Parathyroid adenoma (tissue), 2 donors: ENCODE results near the gene PLEKHJ1.

ENCODE experiments used
- H2AFZ ChIP-seq: fragments of 300-600 bp; sonication (generic); one replicate; pipeline ENCODE4 v1.7.0; 2017; ENCODE audit warnings: antibody characterized with exemption, mild to moderate bottlenecking
- H3K27ac ChIP-seq: fragments of 300-600 bp; sonication (generic); one replicate; pipeline ENCODE4 v1.7.0; 2017
- H3K27me3 ChIP-seq: fragments of 300-600 bp; sonication (generic); one replicate; pipeline ENCODE4 v1.7.0; 2017; ENCODE audit warnings: low read length; ENCODE audit not compliant: control insufficient read depth, insufficient read depth
- H3K36me3 ChIP-seq: fragments of 300-600 bp; sonication (generic); one replicate; pipeline ENCODE4 v1.7.0; 2017; ENCODE audit warnings: low read length; ENCODE audit not compliant: control insufficient read depth, insufficient read depth
- H3K4me1 ChIP-seq: fragments of 300-600 bp; sonication (generic); one replicate; pipeline ENCODE4 v1.7.0; 2017; ENCODE audit warnings: control low read depth
- H3K4me2 ChIP-seq: fragments of 300-600 bp; sonication (generic); one replicate; pipeline ENCODE4 v1.7.0; 2017; ENCODE audit warnings: low read length
- H3K4me3 ChIP-seq: fragments of 300-600 bp; sonication (generic); one replicate; pipeline ENCODE4 v1.7.0; 2017; ENCODE audit warnings: low read depth, low read length
- H3K79me2 ChIP-seq: fragments of 300-600 bp; sonication (generic); one replicate; pipeline ENCODE4 v1.7.0; 2017; ENCODE audit warnings: control low read depth
- H3K9ac ChIP-seq: fragments of 300-600 bp; sonication (generic); one replicate; pipeline ENCODE4 v1.7.0; 2017; ENCODE audit warnings: mild to moderate bottlenecking
- H3K9me3 ChIP-seq: fragments of 300-600 bp; sonication (generic); one replicate; pipeline ENCODE4 v1.7.0; 2017; ENCODE audit warnings: low read length; ENCODE audit not compliant: control insufficient read depth
- TF ChIP-seq, protein P1 (sequence below): fragments of 300-600 bp; sonication (generic); IDR thresholded peaks from one replicate; pipeline ENCODE4 v1.7.0; 2017; ENCODE audit warnings: antibody characterized with exemption, mild to moderate bottlenecking
- donor health status: primary hyperparathyroidism.

PLEKHJ1 gene

GRCh38 chr19:2230033-2230531 is 6.0 kb downstream of the PLEKHJ1 start:
- TF ChIP-seq, protein P1, sequence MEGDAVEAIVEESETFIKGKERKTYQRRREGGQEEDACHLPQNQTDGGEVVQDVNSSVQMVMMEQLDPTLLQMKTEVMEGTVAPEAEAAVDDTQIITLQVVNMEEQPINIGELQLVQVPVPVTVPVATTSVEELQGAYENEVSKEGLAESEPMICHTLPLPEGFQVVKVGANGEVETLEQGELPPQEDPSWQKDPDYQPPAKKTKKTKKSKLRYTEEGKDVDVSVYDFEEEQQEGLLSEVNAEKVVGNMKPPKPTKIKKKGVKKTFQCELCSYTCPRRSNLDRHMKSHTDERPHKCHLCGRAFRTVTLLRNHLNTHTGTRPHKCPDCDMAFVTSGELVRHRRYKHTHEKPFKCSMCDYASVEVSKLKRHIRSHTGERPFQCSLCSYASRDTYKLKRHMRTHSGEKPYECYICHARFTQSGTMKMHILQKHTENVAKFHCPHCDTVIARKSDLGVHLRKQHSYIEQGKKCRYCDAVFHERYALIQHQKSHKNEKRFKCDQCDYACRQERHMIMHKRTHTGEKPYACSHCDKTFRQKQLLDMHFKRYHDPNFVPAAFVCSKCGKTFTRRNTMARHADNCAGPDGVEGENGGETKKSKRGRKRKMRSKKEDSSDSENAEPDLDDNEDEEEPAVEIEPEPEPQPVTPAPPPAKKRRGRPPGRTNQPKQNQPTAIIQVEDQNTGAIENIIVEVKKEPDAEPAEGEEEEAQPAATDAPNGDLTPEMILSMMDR, result no peak
- Histone ChIP-seq H3K27me3 (no peaks in the 10 kb centered on the region), H3K9ac (no peak overlapping the region), H3K4me1 (no peaks in the 10 kb centered on the region), H3K27ac (no peak overlapping the region), H3K4me2 (no peak overlapping the region), H3K9me3 (no peaks in the 10 kb centered on the region), H2AFZ (no peak overlapping the region), H3K36me3 (no peaks in the 10 kb centered on the region), H3K4me3 (no peak overlapping the region), H3K79me2 (peaks cover 8% of the 10 kb centered on the region)

DNA sequence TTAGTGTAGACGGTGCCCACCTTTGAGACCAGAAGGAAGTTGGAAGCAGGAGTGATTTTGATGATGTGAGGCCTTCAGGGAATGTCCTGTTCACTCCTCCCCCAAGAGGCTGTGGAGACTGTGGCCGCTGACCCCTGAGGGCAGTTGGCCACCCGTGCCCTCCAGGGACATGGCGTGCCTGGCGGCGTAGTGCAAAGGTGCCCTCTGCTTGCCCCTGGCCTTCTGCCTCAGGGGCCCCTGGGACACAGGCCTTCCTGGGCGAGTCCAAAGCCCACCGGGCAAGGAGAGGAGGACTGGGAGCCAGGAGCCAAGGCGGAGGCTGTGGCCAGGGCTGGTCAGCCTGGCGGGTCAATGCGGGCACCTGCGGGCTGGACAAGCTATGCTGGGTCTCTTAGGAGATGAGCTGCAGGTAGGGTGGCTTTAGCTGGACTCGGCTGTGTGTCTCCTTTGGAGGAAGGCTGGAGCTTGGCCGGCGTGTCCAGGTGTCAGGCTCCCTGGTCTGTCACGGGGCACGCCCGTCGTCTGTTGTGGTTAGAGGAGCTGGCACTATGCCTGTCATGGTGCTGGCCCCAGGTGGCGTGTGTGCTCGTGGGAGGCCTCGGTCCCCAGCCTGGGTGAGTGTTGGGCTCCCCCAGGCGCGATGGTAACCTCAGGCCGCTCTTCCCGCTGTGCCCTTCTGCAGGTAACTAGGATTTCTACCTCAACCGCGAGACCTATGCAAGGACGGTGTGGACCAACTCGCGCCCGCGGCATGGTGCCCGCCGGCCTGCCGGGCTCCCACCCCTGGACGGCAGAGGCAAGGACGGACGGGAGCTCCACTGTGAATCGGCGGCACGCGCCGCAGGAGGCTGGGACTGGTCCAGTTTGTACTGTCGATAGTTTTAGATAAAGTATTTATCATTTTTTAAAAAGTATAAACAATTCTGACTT is 6.8 kb downstream of the PLEKHJ1 start:
- H3K9ac ChIP-seq, result no peak overlapping the region
- peaks cover 2% of the 10 kb centered on the region for H3K79me2 ChIP-seq
- no peak overlapping the region for H2AFZ ChIP-seq
- H3K4me1 ChIP-seq, result no peaks in the 10 kb centered on the region
- H3K27me3 ChIP-seq, result no peaks in the 10 kb centered on the region
- TF ChIP-seq, protein P1, result no peak
- H3K4me2 ChIP-seq, result no peak overlapping the region
- no peak overlapping the region for H3K4me3 ChIP-seq
- no peak overlapping the region for H3K27ac ChIP-seq
- no peaks in the 10 kb centered on the region for H3K9me3 ChIP-seq
- no peaks in the 10 kb centered on the region for H3K36me3 ChIP-seq

DNA sequence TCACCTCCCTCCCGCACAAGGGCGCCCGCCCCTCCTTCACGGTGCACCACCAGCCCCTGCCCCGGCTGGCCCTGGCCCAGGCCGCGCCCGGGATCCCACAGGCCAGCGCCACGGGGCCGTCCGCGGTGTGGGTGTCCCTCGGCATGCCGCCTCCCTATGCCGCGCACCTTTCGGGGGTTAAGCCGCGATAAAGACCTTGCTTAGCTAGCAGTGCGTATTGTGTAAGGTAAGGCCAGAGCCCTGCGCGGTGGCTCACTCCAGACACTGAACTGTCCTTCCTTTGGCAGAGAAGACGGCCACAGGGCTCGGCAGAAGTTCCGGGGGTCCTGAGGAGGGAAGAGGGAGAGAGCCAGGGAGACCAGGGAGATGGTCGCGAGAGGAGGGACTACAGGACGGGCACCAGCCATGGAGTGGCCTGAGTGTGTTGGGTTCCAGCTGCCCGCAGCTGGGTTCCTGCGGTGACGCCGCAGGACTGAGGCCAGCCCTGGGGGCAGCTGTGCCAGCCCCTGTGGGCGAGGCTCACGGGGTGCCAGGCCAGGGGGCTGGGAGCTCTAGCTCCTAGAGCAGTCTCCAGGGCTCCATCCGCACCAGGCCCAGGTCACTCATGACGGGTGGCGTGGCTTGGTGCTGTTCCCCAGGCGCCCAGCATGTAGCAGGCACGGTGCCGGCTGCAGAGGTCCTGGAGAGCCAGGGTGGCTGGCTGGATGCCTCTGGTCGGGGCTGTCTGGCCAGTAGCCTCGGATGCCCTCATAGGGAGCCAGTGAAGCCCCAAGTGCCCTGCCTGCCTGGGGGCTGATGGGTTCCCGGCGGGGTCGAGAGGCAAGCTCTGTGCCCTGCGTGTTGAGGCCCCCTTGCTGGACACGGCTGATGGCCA is 7.7 kb downstream of the PLEKHJ1 start:
- no peaks in the 10 kb centered on the region for H3K27me3 ChIP-seq
- H2AFZ ChIP-seq, result no peak overlapping the region
- H3K36me3 ChIP-seq, result no peaks in the 10 kb centered on the region
- no peak overlapping the region for H3K4me2 ChIP-seq
- no peaks in the 10 kb centered on the region for H3K4me1 ChIP-seq
- H3K79me2 ChIP-seq, result no peaks in the 10 kb centered on the region
- H3K9me3 ChIP-seq, result no peaks in the 10 kb centered on the region
- no peak overlapping the region for H3K9ac ChIP-seq
- no peak overlapping the region for H3K27ac ChIP-seq
- H3K4me3 ChIP-seq, result no peak overlapping the region
- TF ChIP-seq, protein P1, result no peak

DNA sequence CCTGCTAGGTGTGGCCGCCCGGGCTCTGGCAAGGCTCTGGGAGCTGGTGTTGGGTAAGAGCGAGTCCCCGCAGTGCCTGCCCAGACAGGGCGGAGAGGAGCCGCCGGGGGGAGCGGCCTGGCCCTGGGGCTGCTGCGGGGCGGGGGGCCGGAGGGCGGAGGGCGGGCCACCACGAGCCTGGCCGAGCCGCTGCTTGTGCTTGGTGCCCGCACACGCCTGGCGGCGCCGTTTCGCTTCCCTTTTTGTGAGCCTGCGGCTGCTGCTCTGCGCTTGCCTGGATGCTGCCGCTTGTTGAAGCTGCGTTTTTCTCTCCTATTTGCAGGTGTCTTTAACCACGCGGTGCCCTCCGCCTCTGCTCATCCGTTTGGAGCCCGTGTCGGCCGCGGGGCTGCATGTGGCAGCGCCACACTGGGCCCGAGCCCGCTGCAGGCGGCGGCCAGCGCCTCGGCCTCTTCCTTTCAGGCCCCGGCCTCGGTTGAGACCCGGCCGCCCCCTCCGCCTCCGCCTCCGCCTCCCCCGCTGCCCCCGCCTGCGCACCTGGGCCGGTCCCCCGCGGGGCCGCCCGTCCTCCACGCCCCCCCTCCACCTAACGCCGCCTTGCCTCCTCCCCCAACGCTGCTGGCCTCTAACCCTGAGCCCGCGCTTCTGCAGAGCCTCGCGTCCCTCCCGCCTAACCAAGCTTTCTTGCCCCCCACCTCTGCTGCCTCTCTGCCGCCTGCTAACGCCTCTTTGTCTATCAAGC is 8.5 kb downstream of the PLEKHJ1 start:
- no peaks in the 10 kb centered on the region for H3K4me1 ChIP-seq
- no peak overlapping the region for H3K9ac ChIP-seq
- H3K4me2 ChIP-seq, result no peak overlapping the region
- H3K79me2 ChIP-seq, result no peaks in the 10 kb centered on the region
- no peak overlapping the region for H3K4me3 ChIP-seq
- no peaks in the 10 kb centered on the region for H3K27me3 ChIP-seq
- no peaks in the 10 kb centered on the region for H3K36me3 ChIP-seq
- H3K9me3 ChIP-seq, result no peaks in the 10 kb centered on the region
- TF ChIP-seq, protein P1, result no peak
- H3K27ac ChIP-seq, result no peak overlapping the region
- H2AFZ ChIP-seq, result no peak overlapping the region
